K562 (cell line): ENCODE results near the gene SFT2D2. TPM values are rescaled to one million over a fixed set of nuclear protein-coding genes. Genes with fewer than 3 reads are reported as not detected.
A peak's percentile ranks its signal among the peaks of the same experiment; 100 is the strongest.

Experiments
- CHD4 ChIP-seq: fragments of 200-600 bp; sonication (generic); IDR thresholded peaks from 3 replicates; pipeline ENCODE4 v1.6.1; 2012; ENCODE audit warnings: low read depth, mild to moderate bottlenecking, mixed read lengths, low read length, inconsistent platforms; ENCODE audit not compliant: insufficient read depth, insufficient replicate concordance, poor library complexity, severe bottlenecking
- ILF3 ChIP-seq: fragments of 450-650 bp; IDR thresholded peaks from 2 replicates; pipeline ENCODE4 v1.6.1; 2018; ENCODE audit warnings: antibody characterized with exemption, mild to moderate bottlenecking, moderate library complexity, borderline replicate concordance
- KLF10 ChIP-seq: fragments of 250-450 bp; sonication (Bioruptor Pico); IDR thresholded peaks from 2 replicates; pipeline ENCODE4 v1.6.1; 2021; ENCODE audit warnings: matching md5 sums
- MGA ChIP-seq: fragments of 450-650 bp; IDR thresholded peaks from 2 replicates; pipeline ENCODE4 v1.6.1; 2016; ENCODE audit warnings: mild to moderate bottlenecking, moderate library complexity
- U2AF1 ChIP-seq: fragments of 200-400 bp; formaldehyde crosslinking; optimal IDR thresholded peaks from 2 replicates; pipeline ENCODE3; 2017; ENCODE audit warnings: mild to moderate bottlenecking, low read depth, low read length, moderate library complexity
- XRCC5 ChIP-seq: fragments of 200-400 bp; formaldehyde crosslinking; IDR thresholded peaks from 2 replicates; pipeline ENCODE4 v1.6.1; 2017; ENCODE audit warnings: low read depth, mild to moderate bottlenecking, low read length
- ZNF318 ChIP-seq, 2 experiments: fragments of 450-650 bp; IDR thresholded peaks; 2 replicates each; pipeline ENCODE4 v1.6.1; 2016; ENCODE audit warnings: mild to moderate bottlenecking in 2 of 2, borderline replicate concordance in 1 of 2, low read depth in 1 of 2, moderate library complexity in 1 of 2
- polyA plus RNA-seq, 8 experiments: library from polyadenylated mRNA; depleted of rRNA in 4 of 8; stranded (reverse) in 5 of 8; unstranded in 3 of 8; fragments of >200 nt; fragmentation: Nextera tagmentation in 2 of 8; fragmentation: Illumina TruSeq in 1 of 8; extraction: Ambion mirVana in 2 of 8; extraction: Trizol in 1 of 8; gene quantifications; 2 replicates each; pipeline versions ENCODE4 v1.2.1 to v1.2.3, GENCODE V29; 2011 to 2014; ENCODE audit warnings: inconsistent platforms in 1 of 8, missing spikeins in 1 of 8
- total RNA-seq, 7 experiments: library from RNA; depleted of rRNA in 6 of 7; stranded (reverse); fragments of >200 nt in 6 of 7; fragmentation: Illumina TruSeq in 2 of 7; extraction: Trizol in 2 of 7; gene quantifications; 2 replicates each; pipeline versions ENCODE4 v1.2.1 to v1.2.3, GENCODE V29; 2011 to 2021; ENCODE audit warnings: low replicate concordance in 1 of 7

SFT2D2 gene
- total and polyA plus RNA-seq, 9 of the 15 experiments (the other 6 are each of a cell fraction or from before 2014, with no cell fraction given): 3.4 to 50.1 (median 21.6) TPM

GRCh38 chr1:168178227-168178637 is 47.6 kb upstream of the SFT2D2 start (continued):
- TF ChIP-seq ZNF318 (IDR thresholded peaks at IDR 0.05; ENCODE audit: borderline replicate concordance in 1 of 2, low read depth in 1 of 2) (no peak), KLF10 (0 out of 2 replicates have a peak, but pooled peaks have one; percentile 39), XRCC5 (no peak), U2AF1 (no peak), CHD4 (no peak), MGA (peak; percentile 31; the same call in 1 of the 2 replicates), ILF3 (no peak)
